GM21390 (cell line): ENCODE results near the gene LLGL2.
A peak's percentile ranks its signal among the peaks of the same experiment; 100 is the strongest.

ENCODE experiments used
- ATAC-seq: cut with Tn5 transposase; IDR thresholded peaks from one replicate; pipeline ENCODE4 v1.9.1; 2021; ENCODE audit not compliant: unreplicated experiment

The LLGL2 gene

GRCh38 chr17:75506134-75506533 is 19.4 kb upstream of the LLGL2 start:
- ATAC-seq: no peak

GRCh38 chr17:75506888-75507287 is 18.6 kb upstream of the LLGL2 start:
- no peak for ATAC-seq

- no peak for ATAC-seq
These were observed 17.5 kb upstream of the LLGL2 start for GRCh38 chr17:75507733-75508719.

GRCh38 chr17:75508931-75509361 is 16.6 kb upstream of the LLGL2 start:
- ATAC-seq: no peak

- no peak for ATAC-seq
These were observed 15.8 kb upstream of the LLGL2 start for GRCh38 chr17:75509528-75510258.

GRCh38 chr17:75511270-75511609 is 14.3 kb upstream of the LLGL2 start:
- no peak for ATAC-seq

GRCh38 chr17:75511610-75512575 is 13.6 kb upstream of the LLGL2 start:
- ATAC-seq: no peak

GRCh38 chr17:75512926-75513640 is 12.4 kb upstream of the LLGL2 start:
- ATAC-seq: no peak

GRCh38 chr17:75513641-75514000 is 11.9 kb upstream of the LLGL2 start:
- no peak for ATAC-seq

- no peak for ATAC-seq
These were observed 11.1 kb upstream of the LLGL2 start for GRCh38 chr17:75514299-75514918.

GRCh38 chr17:75514919-75515495 is 10.5 kb upstream of the LLGL2 start:
- no peak for ATAC-seq

- peak; percentile 41 for ATAC-seq
These were observed 9.8 kb upstream of the LLGL2 start, which contains the start of gene CASKIN2 for GRCh38 chr17:75515496-75516254. Gene CASKIN2, minus strand, starts transcription at chr17:75515537. Its CDS starts 1,733 bp downstream, at chr17:75513804.

- peak; percentile 61 for ATAC-seq
These were observed 9.3 kb upstream of the LLGL2 start, which contains the start of gene TSEN54 for GRCh38 chr17:75516255-75516618. Gene TSEN54, plus strand, starts transcription at chr17:75516528. Its CDS starts 33 bp downstream, at chr17:75516561.

- ATAC-seq: peak; percentile 29
These were observed 8.7 kb upstream of the LLGL2 start for GRCh38 chr17:75516619-75517296.

- ATAC-seq: no peak
These were observed 8.1 kb upstream of the LLGL2 start for GRCh38 chr17:75517297-75517865.

- no peak for ATAC-seq
These were observed 7.3 kb upstream of the LLGL2 start for GRCh38 chr17:75518201-75518600.

- no peak for ATAC-seq
These were observed 6.4 kb upstream of the LLGL2 start for GRCh38 chr17:75518983-75519537.
